HepG2 (cell line): ENCODE measurements around the gene SLC25A10. TPM values are rescaled to one million over a fixed set of nuclear protein-coding genes. Genes with fewer than 3 reads are reported as not detected.
A peak's percentile ranks its signal among the peaks of the same experiment; 100 is the strongest.

ENCODE experiments used
- ATAC-seq: fragments of 200-7000 bp; cut with Tn5 transposase; 3 replicates; pipeline ENCODE4 v1.9.1; 2020; ENCODE audit warnings: mild to moderate bottlenecking, moderate library complexity
- BruUV-seq: library from RNA; stranded (reverse); fragments of 400-500 nt; replicated peaks from 2 replicates; lab custom pipeline; 2021; lab: Mats Ljungman, UMichigan
- CTCF ChIA-PET: fragments of 300-600 bp; formaldehyde crosslinking; extraction: SDS; loops from one replicate; lab custom pipeline; 2021; ENCODE audit warnings: low total read pairs, inconsistent platforms, low intra/inter-chr PET ratio; lab: Yijun Ruan, JAX
- POLR2A ChIA-PET: fragments of 350-600 bp; sonication (Branson Sonifier 250); formaldehyde crosslinking; loops from one replicate; lab custom pipeline; 2020; ENCODE audit warnings: antibody characterized with exemption, inconsistent platforms; lab: Yijun Ruan, JAX
- DNase-seq: peaks from one replicate; pipeline ENCODE4 v3.0.0-alpha.2; 2015; ENCODE audit warnings: low spot score
- FAIRE-seq: peaks from 3 replicates; lab custom pipeline; 2011; peaks lifted over from hg19 to GRCh38; lab: Jason Lieb, UNC
- H2AFZ ChIP-seq: one replicate; pipeline ENCODE4 v1.6.1; 2011; ENCODE audit warnings: low read length, inconsistent platforms
- H3K27ac ChIP-seq: fragments of 300-600 bp; 3 replicates; pipeline ENCODE4 v1.8.0; 2011; ENCODE audit warnings: mixed run types, mild to moderate bottlenecking, mixed read lengths, low read length, inconsistent platforms; ENCODE audit not compliant: insufficient read depth; ENCODE audit errors: extremely low read length
- H3K27me3 ChIP-seq, 2 experiments: fragments of 200-600 bp in 1 of 2; 2 replicates in 1 of 2; 3 replicates in 1 of 2; pipeline versions ENCODE4 v1.6.0 to v1.8.0; 2011; ENCODE audit warnings: low read length in 2 of 2, mild to moderate bottlenecking in 2 of 2, moderate library complexity in 2 of 2, inconsistent platforms in 1 of 2; ENCODE audit not compliant: insufficient read depth in 2 of 2, control insufficient read depth in 1 of 2
- H3K36me3 ChIP-seq, 2 experiments: fragments of 200-600 bp in 1 of 2; replicated peaks in 1 of 2; 2 replicates in 1 of 2; 3 replicates in 1 of 2; pipeline versions ENCODE4 v1.5.1 to v1.8.0; 2011; ENCODE audit warnings: low read length in 2 of 2, inconsistent platforms in 1 of 2; ENCODE audit not compliant: insufficient read depth in 2 of 2, control insufficient read depth in 1 of 2
- H3K4me1 ChIP-seq: 2 replicates; pipeline ENCODE4 v1.5.1; 2012; ENCODE audit warnings: low read length, inconsistent platforms; ENCODE audit not compliant: insufficient read depth
- H3K4me2 ChIP-seq: 2 replicates; pipeline ENCODE4 v1.6.0; 2011; ENCODE audit warnings: low read depth, low read length, inconsistent platforms
- H3K4me3 ChIP-seq, 3 experiments: fragments of 200-600 bp in 1 of 3; sonication (generic), shearing (Covaris generic) in 1 of 3; replicated peaks in 1 of 3; 2 replicates each; pipeline ENCODE4 v1.5.1; 2011 to 2016; ENCODE audit warnings: low read length in 3 of 3, inconsistent platforms in 2 of 3, low read depth in 2 of 3, mild to moderate bottlenecking in 2 of 3, control low read depth in 1 of 3, mixed read lengths in 1 of 3; ENCODE audit not compliant: insufficient read depth in 1 of 3
- H3K79me2 ChIP-seq: one replicate; pipeline ENCODE4 v1.6.1; 2011; ENCODE audit warnings: low read length, inconsistent platforms; ENCODE audit not compliant: insufficient read depth
- H3K9ac ChIP-seq: 2 replicates; pipeline ENCODE4 v1.6.0; 2011; ENCODE audit warnings: mild to moderate bottlenecking, low read depth, low read length, inconsistent platforms; ENCODE audit not compliant: insufficient read depth
- H3K9me3 ChIP-seq: 2 replicates; pipeline ENCODE4 v1.5.1; 2012; ENCODE audit warnings: mild to moderate bottlenecking, low read length
- H4K20me1 ChIP-seq: 2 replicates; pipeline ENCODE4 v1.6.0; 2011; ENCODE audit warnings: inconsistent platforms, mild to moderate bottlenecking, low read length, moderate library complexity; ENCODE audit not compliant: insufficient read depth
- AGO2 ChIP-seq: fragments of 200-400 bp; formaldehyde crosslinking; optimal IDR thresholded peaks from 2 replicates; pipeline ENCODE3; 2017; ENCODE audit warnings: mild to moderate bottlenecking, low read depth, low read length, moderate library complexity
- HDAC1 ChIP-seq: sonication (generic); formaldehyde crosslinking; IDR thresholded peaks from 2 replicates; pipeline ENCODE4 v1.5.1; 2020; ENCODE audit warnings: mild to moderate bottlenecking, missing genetic modification reagents
- HNRNPK ChIP-seq: fragments of 200-400 bp; formaldehyde crosslinking; IDR thresholded peaks from 2 replicates; pipeline ENCODE4 v1.6.1; 2018; ENCODE audit warnings: low read length, low read depth, moderate library complexity, mild to moderate bottlenecking; ENCODE audit not compliant: poor library complexity, severe bottlenecking
- HNRNPLL ChIP-seq: fragments of 200-400 bp; formaldehyde crosslinking; IDR thresholded peaks from 2 replicates; pipeline ENCODE4 v1.6.1; 2017; ENCODE audit warnings: mild to moderate bottlenecking, low read depth, low read length; ENCODE audit not compliant: poor library complexity, severe bottlenecking
- RBFOX2 ChIP-seq: fragments of 200-400 bp; formaldehyde crosslinking; IDR thresholded peaks from 2 replicates; pipeline ENCODE4 v1.6.1; 2017; ENCODE audit warnings: low read depth, mild to moderate bottlenecking, low read length
- RBM39 ChIP-seq: fragments of 200-400 bp; formaldehyde crosslinking; IDR thresholded peaks from one replicate; pipeline ENCODE4 v1.6.1; 2018; ENCODE audit warnings: antibody characterized with exemption, mild to moderate bottlenecking, low read depth, low read length; ENCODE audit not compliant: poor library complexity, severe bottlenecking
- ZNF468 ChIP-seq: sonication (generic); formaldehyde crosslinking; IDR thresholded peaks from 2 replicates; pipeline ENCODE4 v1.8.0; 2022; ENCODE audit warnings: mild to moderate bottlenecking, moderate library complexity, missing genetic modification reagents
- WGBS: methylation state at CpG from one replicate; pipeline ENCODE4 v1.1.6; 2017; ENCODE audit warnings: low lambda C conversion rate; 5-methylcytosine and 5-hydroxymethylcytosine counted together
- in situ Hi-C: cut with HindIII; loops from 2 replicates; pipeline ENCODE4 v1.10.0; 2017; ENCODE audit warnings: low pct_unique_long_range_greater_than_20kb; ENCODE audit not compliant: extremely low pct_ligation_motif_present
- intact Hi-C: fragments of 100-400 bp; cut with micrococcal nuclease; formaldehyde crosslinking; loops from one replicate; pipeline ENCODE4 v1.10.0; 2022; ENCODE audit not compliant: unreplicated experiment
- polyA plus RNA-seq, 8 experiments: library from polyadenylated mRNA; depleted of rRNA in 3 of 8; stranded (reverse) in 7 of 8; unstranded in 1 of 8; fragments of >200 nt; fragmentation: Illumina TruSeq in 4 of 8; extraction: Trizol in 4 of 8; gene quantifications; 2 replicates each; pipeline versions ENCODE4 v1.2.1 to v1.2.3, GENCODE V29; 2011 to 2016; ENCODE audit warnings: low read depth in 4 of 8, missing spikeins in 1 of 8, mixed read lengths in 1 of 8; ENCODE audit not compliant: insufficient read depth in 1 of 8
- total RNA-seq, 5 experiments: library from RNA; depleted of rRNA; stranded (reverse); fragments of >200 nt; fragmentation: Illumina TruSeq; extraction: Trizol; gene quantifications; 2 replicates each; pipeline ENCODE4 v1.2.3, GENCODE V29; 2016; ENCODE audit warnings: low read depth in 1 of 5
- TF ChIP-seq, protein P1 (sequence below): sonication (generic); formaldehyde crosslinking; IDR thresholded peaks from 2 replicates; pipeline ENCODE4 v1.8.1; 2023; ENCODE audit warnings: mild to moderate bottlenecking, missing genetic modification reagents, borderline replicate concordance
- TF ChIP-seq, protein P2 (sequence below): sonication (generic); formaldehyde crosslinking; IDR thresholded peaks from 2 replicates; pipeline ENCODE4 v1.4.0; 2020; ENCODE audit warnings: missing genetic modification reagents
- TF ChIP-seq, protein P3 (sequence below): sonication (generic); formaldehyde crosslinking; IDR thresholded peaks from 2 replicates; pipeline ENCODE4 v1.8.0; 2022; ENCODE audit warnings: mild to moderate bottlenecking, missing genetic modification reagents
- TF ChIP-seq, protein P4 (sequence below): sonication (generic); formaldehyde crosslinking; IDR thresholded peaks from 2 replicates; pipeline ENCODE4 v1.8.0; 2022; ENCODE audit warnings: mild to moderate bottlenecking, missing genetic modification reagents, moderate library complexity
- TF ChIP-seq, protein P5 (sequence below): sonication (generic); formaldehyde crosslinking; IDR thresholded peaks from 2 replicates; pipeline ENCODE4 v1.9.0; 2022; ENCODE audit warnings: missing genetic modification reagents, mild to moderate bottlenecking, borderline replicate concordance

SLC25A10 gene
- total and polyA plus RNA-seq, 2 of the 13 experiments (the other 11 are each of a cell fraction or from before 2014, with no cell fraction given): 46.5 to 140 TPM

DNA sequence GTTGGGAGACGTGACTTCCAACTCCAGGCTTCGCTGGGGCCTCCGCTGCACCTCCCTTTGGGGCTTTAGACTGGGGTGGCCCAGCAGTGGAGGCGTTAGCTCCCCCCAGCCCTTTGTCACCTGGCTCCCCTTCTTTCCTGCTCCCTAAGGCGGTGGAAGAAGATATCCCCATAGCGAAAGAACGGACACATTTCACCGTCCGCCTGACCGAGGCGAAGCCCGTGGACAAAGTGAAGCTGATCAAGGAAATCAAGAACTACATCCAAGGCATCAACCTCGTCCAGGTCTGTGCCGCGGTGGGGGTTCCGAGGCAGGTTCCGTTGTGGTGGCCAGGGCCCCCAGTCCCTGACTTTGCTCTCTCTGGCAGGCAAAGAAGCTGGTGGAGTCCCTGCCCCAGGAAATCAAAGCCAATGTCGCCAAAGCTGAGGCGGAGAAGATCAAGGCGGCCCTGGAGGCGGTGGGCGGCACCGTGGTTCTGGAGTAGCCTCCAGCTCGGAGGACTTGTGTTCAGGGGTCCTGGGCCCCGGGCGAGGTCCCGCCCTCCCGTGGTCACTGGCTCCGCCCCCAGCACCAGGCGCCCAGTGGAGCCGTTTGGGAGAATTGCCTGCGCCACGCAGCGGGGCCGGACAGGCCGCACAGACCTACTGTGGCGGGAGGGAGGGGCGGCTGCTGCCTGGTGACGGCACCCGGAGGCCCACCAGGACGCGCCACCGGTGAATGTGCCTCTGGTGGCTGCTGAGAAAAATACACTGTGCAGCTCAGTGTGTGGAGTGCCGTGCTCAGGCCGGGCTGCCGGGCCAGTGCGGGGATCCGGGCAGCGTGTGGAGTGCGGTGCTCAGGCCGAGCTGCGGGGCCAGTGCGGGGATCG, 5.1 kb upstream of the SLC25A10 start:
- no peak for FAIRE-seq
- no peak overlapping the region for H3K27ac ChIP-seq
- H3K36me3 ChIP-seq: peaks cover 18 to 37% of the 10 kb centered on the region in 2 experiments
- H3K27me3 ChIP-seq: no peaks in the 10 kb centered on the region; a peak in 1 of 5 replicates
- in situ Hi-C loops (no loop called here), intact Hi-C loops (no loop called here)
- TF ChIP-seq, protein P1, sequence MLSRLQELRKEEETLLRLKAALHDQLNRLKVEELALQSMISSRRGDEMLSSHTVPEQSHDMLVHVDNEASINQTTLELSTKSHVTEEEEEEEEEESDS (CRISPR knock-in tag): no peak
- peak; percentile 48 for TF ChIP-seq RBM39
- peak; percentile 93 for TF ChIP-seq AGO2
- peak; percentile 82 for TF ChIP-seq RBFOX2
- TF ChIP-seq, protein P2, sequence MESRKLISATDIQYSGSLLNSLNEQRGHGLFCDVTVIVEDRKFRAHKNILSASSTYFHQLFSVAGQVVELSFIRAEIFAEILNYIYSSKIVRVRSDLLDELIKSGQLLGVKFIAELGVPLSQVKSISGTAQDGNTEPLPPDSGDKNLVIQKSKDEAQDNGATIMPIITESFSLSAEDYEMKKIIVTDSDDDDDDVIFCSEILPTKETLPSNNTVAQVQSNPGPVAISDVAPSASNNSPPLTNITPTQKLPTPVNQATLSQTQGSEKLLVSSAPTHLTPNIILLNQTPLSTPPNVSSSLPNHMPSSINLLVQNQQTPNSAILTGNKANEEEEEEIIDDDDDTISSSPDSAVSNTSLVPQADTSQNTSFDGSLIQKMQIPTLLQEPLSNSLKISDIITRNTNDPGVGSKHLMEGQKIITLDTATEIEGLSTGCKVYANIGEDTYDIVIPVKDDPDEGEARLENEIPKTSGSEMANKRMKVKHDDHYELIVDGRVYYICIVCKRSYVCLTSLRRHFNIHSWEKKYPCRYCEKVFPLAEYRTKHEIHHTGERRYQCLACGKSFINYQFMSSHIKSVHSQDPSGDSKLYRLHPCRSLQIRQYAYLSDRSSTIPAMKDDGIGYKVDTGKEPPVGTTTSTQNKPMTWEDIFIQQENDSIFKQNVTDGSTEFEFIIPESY (CRISPR knock-in tag): peak; percentile 91
- TF ChIP-seq, protein P3, sequence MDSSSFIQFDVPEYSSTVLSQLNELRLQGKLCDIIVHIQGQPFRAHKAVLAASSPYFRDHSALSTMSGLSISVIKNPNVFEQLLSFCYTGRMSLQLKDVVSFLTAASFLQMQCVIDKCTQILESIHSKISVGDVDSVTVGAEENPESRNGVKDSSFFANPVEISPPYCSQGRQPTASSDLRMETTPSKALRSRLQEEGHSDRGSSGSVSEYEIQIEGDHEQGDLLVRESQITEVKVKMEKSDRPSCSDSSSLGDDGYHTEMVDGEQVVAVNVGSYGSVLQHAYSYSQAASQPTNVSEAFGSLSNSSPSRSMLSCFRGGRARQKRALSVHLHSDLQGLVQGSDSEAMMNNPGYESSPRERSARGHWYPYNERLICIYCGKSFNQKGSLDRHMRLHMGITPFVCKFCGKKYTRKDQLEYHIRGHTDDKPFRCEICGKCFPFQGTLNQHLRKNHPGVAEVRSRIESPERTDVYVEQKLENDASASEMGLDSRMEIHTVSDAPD (CRISPR knock-in tag): peak; percentile 29; the same call in 1 of the 2 replicates
- TF ChIP-seq, protein P4, sequence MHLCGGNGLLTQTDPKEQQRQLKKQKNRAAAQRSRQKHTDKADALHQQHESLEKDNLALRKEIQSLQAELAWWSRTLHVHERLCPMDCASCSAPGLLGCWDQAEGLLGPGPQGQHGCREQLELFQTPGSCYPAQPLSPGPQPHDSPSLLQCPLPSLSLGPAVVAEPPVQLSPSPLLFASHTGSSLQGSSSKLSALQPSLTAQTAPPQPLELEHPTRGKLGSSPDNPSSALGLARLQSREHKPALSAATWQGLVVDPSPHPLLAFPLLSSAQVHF: 0 out of 2 replicates have a peak, but pooled peaks have one; percentile 1
- TF ChIP-seq, protein P5, sequence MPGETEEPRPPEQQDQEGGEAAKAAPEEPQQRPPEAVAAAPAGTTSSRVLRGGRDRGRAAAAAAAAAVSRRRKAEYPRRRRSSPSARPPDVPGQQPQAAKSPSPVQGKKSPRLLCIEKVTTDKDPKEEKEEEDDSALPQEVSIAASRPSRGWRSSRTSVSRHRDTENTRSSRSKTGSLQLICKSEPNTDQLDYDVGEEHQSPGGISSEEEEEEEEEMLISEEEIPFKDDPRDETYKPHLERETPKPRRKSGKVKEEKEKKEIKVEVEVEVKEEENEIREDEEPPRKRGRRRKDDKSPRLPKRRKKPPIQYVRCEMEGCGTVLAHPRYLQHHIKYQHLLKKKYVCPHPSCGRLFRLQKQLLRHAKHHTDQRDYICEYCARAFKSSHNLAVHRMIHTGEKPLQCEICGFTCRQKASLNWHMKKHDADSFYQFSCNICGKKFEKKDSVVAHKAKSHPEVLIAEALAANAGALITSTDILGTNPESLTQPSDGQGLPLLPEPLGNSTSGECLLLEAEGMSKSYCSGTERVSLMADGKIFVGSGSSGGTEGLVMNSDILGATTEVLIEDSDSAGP (CRISPR knock-in tag): no peak
- TF ChIP-seq HDAC1 (CRISPR knock-in tag): no peak
- no peak for TF ChIP-seq ZNF468 (CRISPR knock-in tag)
- peak; percentile 16 for TF ChIP-seq HNRNPK
- TF ChIP-seq HNRNPLL: peak; percentile 24
- H3K4me2 ChIP-seq: no peak overlapping the region
- H3K9me3 ChIP-seq: no peaks in the 10 kb centered on the region
- WGBS: 97% methylated on average over 38 of the region's 54 CpGs
- H3K9ac ChIP-seq: no peak overlapping the region
- TSS peak; percentile 16 for BruUV-seq
- H3K4me3 ChIP-seq: no peak overlapping the region
- ChIA-PET CTCF (no interaction called here), POLR2A (interaction anchor here (1.3 to 4.2 kb wide), 3 partner anchors 20 to 154 kb away, joined by 3 to 25 read pairs (median 17); partner anchors contain the start of genes ARL16, HGS and P4HB)
- no peak overlapping the region for H2AFZ ChIP-seq
- DNase-seq: no peak
- H3K4me1 ChIP-seq: peaks cover 35% of the 10 kb centered on the region
- no peaks in the 10 kb centered on the region; the same call in 1 of the 2 replicates for H4K20me1 ChIP-seq
- ATAC-seq: no peak
- H3K79me2 ChIP-seq: peaks cover 34% of the 10 kb centered on the region
